ENCODE results near the gene TCF7L2.

- TF ChIP-seq POLR2A (IDR thresholded peaks at IDR 0.05) (peak; percentile 72 to 77), EP300 (IDR thresholded peaks at IDR 0.05) (peak in 1 of 2 donors; percentile 98)
Observed at GRCh38 chr10:112949875-112950507, at the start of gene TCF7L2.

Data from tibial nerve (tissue), 3 donors.